Memory B cell (primary cell): Measurements from ENCODE around the gene PAPSS2.

Experiments
- ATAC-seq: fragments of 150-1000 bp; cut with Tn5 transposase; 2 replicates; pipeline ENCODE4 v1.10.0; 2021; ENCODE audit warnings: low read depth, mild to moderate bottlenecking, moderate library complexity
- DNase-seq, 2 donors: peaks; one replicate each; pipeline ENCODE4 v3.0.0; 2022; ENCODE audit warnings: low spot score in 2 of 2
- H3K27ac Mint-ChIP-seq: one replicate; pipeline ENCODE4 v1.8.0; 2022; ENCODE audit warnings: mild to moderate bottlenecking, moderate library complexity, mixed read lengths
- H3K27me3 Mint-ChIP-seq: one replicate; pipeline ENCODE4 v1.8.0; 2022; ENCODE audit warnings: mixed read lengths
- H3K36me3 Mint-ChIP-seq: one replicate; pipeline ENCODE4 v1.8.0; 2022; ENCODE audit warnings: mild to moderate bottlenecking, mixed read lengths
- H3K4me1 Mint-ChIP-seq: one replicate; pipeline ENCODE4 v1.8.0; 2022; ENCODE audit warnings: mixed read lengths
- H3K4me3 Mint-ChIP-seq: one replicate; pipeline ENCODE4 v1.8.0; 2022; ENCODE audit warnings: mild to moderate bottlenecking, moderate library complexity, mixed read lengths
- H3K9me3 Mint-ChIP-seq: one replicate; pipeline ENCODE4 v1.8.0; 2022; ENCODE audit warnings: mixed read lengths

Gene PAPSS2

GRCh38 chr10:87671139-87671815 lies 11.6 kb downstream of the PAPSS2 start:
- Mint-ChIP-seq H3K4me1 (no peaks in the 10 kb centered on the region), H3K27ac (no peak overlapping the region), H3K27me3 (peaks cover 7% of the 10 kb centered on the region), H3K9me3 (no peaks in the 10 kb centered on the region), H3K36me3 (no peaks in the 10 kb centered on the region), H3K4me3 (no peak overlapping the region)
- no peak for DNase-seq
- ATAC-seq: no peak

GRCh38 chr10:87672551-87672950 lies 12.9 kb downstream of the PAPSS2 start:
- no peak for ATAC-seq
- Mint-ChIP-seq H3K27me3 (peaks cover 8% of the 10 kb centered on the region), H3K36me3 (no peaks in the 10 kb centered on the region), H3K4me3 (no peak overlapping the region), H3K4me1 (no peaks in the 10 kb centered on the region), H3K27ac (no peak overlapping the region), H3K9me3 (no peaks in the 10 kb centered on the region)
- DNase-seq: no peak

DNA sequence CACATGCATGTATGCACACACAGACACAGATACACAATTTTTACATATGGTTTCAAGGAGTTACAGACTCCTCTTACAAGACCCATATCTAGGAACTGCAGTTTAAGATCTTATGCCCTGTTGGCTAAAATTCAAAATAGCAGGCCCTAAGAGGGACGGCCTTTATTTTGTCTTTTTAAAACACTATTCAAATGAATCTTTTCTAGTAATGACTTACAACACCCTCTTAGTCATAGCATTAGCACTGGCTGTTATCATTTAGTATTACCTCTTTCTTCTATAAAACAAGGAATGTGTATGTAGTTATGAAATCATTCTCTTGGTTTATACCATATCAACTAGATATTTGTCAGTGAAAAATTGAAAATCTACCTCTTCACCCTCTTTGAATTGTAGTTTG lies 15.3 kb downstream of the PAPSS2 start:
- H3K36me3 Mint-ChIP-seq: no peaks in the 10 kb centered on the region
- DNase-seq: no peak
- no peaks in the 10 kb centered on the region for H3K4me1 Mint-ChIP-seq
- peaks cover 8% of the 10 kb centered on the region for H3K27me3 Mint-ChIP-seq
- no peak overlapping the region for H3K4me3 Mint-ChIP-seq
- no peak overlapping the region for H3K27ac Mint-ChIP-seq
- H3K9me3 Mint-ChIP-seq: peaks cover 6% of the 10 kb centered on the region
- ATAC-seq: no peak

DNA sequence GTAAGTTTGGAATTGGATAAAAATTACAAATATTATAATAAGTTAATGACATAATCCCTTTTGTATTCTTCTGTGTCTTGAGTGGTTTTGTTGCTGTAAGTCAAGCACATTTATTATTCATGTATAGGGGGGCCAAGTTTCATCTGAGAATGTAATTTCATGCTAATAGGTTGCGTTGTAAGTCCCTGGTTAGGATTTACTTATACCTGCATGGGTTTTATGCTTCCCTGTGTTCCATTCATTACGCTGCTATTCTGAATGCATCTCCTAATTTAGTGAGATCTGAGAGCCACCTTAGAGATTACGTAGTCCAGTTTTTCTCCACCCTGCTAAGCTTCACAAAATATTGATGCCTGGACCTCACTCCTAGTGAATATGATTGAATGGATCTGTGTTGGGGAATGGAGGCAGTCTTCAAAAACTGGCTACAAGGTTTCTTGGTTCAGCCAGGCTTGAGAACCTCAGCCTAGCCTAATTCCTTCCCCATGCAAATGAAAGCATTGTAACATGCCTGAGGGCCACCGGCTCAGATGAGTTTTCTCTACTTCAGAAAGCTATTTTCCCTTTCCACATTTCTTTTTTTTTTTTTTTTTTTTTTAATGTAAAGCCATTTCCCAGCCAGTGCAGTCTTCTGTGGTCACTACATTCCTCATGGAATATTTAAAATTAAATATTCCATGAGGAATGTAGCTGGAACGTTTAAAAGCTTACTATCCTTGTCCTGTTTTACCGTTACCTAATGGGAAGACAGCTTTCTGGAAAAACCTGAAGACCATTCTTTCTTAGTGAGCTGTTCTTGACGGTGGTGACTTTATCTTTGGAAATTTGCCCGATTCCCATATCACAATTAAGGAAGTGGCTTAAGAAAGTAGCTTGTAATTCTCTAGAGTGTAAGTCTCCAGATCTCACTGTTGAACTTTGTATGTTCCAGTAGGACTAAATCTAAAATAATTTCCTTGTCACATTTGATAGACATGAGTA lies 16.0 kb downstream of the PAPSS2 start:
- H3K27me3 Mint-ChIP-seq: peaks cover 5% of the 10 kb centered on the region
- ATAC-seq (no peak), DNase-seq (no peak)
- H3K4me1 Mint-ChIP-seq: no peaks in the 10 kb centered on the region
- no peaks in the 10 kb centered on the region for H3K36me3 Mint-ChIP-seq
- peaks cover 6% of the 10 kb centered on the region for H3K9me3 Mint-ChIP-seq
- no peak overlapping the region for H3K27ac Mint-ChIP-seq
- H3K4me3 Mint-ChIP-seq: no peak overlapping the region

GRCh38 chr10:87677595-87677994 lies 17.9 kb downstream of the PAPSS2 start:
- H3K9me3 Mint-ChIP-seq: peaks cover 6% of the 10 kb centered on the region
- H3K27me3 Mint-ChIP-seq: peaks cover 5% of the 10 kb centered on the region

DNA sequence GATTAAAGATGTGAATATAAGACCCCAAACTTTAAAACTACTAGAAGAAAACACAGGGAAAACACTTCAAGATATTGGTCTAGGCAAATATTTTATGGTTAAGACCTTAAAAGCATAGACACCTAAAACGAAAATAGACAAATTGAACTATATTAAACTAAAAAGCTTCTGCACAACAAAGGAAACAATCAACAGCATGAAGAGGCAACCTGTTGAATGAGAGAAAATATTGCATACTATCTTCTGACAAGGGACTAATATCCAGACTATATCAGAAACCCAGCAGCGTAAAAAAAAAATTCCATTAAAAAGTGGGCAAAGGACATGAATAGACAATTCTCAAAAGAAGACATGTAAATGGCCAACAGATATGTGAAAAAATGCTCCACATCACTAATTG lies 18.6 kb downstream of the PAPSS2 start:
- Mint-ChIP-seq H3K9me3 (peaks cover 6% of the 10 kb centered on the region), H3K4me1 (no peaks in the 10 kb centered on the region)

More at GRCh38 chr10:87677595-87677994, 17.9 kb downstream of the PAPSS2 start:
- Mint-ChIP-seq H3K4me3 (no peak overlapping the region), H3K4me1 (no peaks in the 10 kb centered on the region), H3K36me3 (no peaks in the 10 kb centered on the region), H3K27ac (no peak overlapping the region)
- DNase-seq (no peak), ATAC-seq (no peak)

GRCh38 chr10:87683356-87683755 lies 23.7 kb downstream of the PAPSS2 start:
- Mint-ChIP-seq H3K9me3 (peaks cover 4% of the 10 kb centered on the region), H3K27ac (no peak overlapping the region), H3K4me3 (no peak overlapping the region), H3K27me3 (peaks cover 2% of the 10 kb centered on the region), H3K36me3 (no peaks in the 10 kb centered on the region), H3K4me1 (no peaks in the 10 kb centered on the region)
- ATAC-seq: no peak
- DNase-seq: no peak

More for the DNA sequence above, 18.6 kb downstream of the PAPSS2 start:
- DNase-seq (no peak), ATAC-seq (no peak)
- Mint-ChIP-seq H3K4me3 (no peak overlapping the region), H3K27ac (no peak overlapping the region), H3K36me3 (no peaks in the 10 kb centered on the region), H3K27me3 (peaks cover 5% of the 10 kb centered on the region)

DNA sequence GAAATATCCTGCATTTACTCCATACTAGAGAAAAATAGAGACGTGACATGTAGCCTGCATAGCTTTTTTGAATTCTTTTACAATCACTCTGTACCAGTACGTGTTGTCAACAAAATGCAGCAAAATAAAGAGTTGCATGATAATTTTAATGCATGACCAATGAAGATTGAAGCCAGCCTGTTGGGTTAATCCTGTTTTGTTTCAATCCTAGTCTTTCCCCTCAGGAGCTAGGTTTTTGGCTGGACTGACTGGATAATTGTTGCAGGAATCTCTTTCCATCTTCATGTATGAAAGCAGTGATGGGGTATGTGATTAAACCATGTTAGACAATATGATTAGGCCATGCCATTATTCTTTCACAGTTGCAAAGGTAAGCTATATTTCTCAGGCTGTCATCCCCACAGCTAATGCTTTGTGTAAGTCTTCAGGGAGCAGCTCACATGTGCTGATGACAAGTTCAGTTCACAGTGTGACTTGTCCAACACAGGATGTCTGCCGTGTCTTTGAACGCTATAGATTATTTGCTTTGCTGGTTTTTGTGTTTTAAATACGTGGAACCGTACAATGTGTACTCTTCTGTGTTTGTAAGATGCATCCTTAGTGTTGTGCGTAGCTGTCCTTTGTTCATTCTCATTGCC lies 24.4 kb downstream of the PAPSS2 start:
- DNase-seq: no peak
- no peak for ATAC-seq
- Mint-ChIP-seq H3K36me3 (no peaks in the 10 kb centered on the region), H3K27me3 (peaks cover 2% of the 10 kb centered on the region), H3K27ac (no peak overlapping the region), H3K9me3 (peaks cover under 1% of the 10 kb centered on the region), H3K4me3 (no peak overlapping the region), H3K4me1 (no peaks in the 10 kb centered on the region)

DNA sequence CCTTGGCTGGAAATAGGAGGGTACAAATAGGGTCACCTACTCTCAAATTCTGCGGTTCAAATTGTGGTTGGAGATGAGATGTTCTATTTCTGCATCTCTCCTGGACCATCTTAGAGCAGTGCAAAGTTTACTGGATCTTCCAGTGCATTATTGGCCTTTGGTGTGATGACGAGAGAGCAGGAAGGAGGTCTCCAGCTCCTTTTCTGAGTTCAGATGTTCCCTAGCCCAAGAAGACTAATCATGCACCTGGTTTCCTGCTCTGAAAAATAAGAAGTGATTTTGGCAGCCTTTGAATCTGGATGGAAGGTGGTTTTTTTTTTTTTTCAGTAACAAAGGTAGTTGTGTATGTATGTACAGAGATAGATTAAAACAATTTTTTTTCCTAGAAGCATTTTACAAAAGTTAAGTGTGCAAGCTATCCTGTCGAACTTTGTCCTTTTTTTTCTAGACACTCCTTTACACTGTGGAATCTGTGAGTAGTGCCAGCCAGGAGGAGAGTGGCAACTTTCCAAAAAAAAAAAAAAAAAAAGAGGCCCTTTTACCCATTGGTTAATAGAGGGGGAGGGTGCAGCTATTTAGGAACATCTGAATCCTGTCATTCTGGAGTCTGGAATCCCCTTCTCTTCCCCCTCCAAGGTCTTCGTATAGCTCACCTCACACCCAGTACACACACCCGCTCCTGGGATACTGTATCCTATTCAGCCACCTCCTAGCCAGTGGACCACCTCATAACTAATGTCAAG lies 26.3 kb downstream of the PAPSS2 start:
- H3K36me3 Mint-ChIP-seq: no peaks in the 10 kb centered on the region
- peaks cover 2% of the 10 kb centered on the region for H3K27me3 Mint-ChIP-seq
- ATAC-seq: no peak
- no peaks in the 10 kb centered on the region for H3K4me1 Mint-ChIP-seq
- no peak overlapping the region for H3K27ac Mint-ChIP-seq
- H3K4me3 Mint-ChIP-seq: no peak overlapping the region
- no peak for DNase-seq
- no peaks in the 10 kb centered on the region for H3K9me3 Mint-ChIP-seq

DNA sequence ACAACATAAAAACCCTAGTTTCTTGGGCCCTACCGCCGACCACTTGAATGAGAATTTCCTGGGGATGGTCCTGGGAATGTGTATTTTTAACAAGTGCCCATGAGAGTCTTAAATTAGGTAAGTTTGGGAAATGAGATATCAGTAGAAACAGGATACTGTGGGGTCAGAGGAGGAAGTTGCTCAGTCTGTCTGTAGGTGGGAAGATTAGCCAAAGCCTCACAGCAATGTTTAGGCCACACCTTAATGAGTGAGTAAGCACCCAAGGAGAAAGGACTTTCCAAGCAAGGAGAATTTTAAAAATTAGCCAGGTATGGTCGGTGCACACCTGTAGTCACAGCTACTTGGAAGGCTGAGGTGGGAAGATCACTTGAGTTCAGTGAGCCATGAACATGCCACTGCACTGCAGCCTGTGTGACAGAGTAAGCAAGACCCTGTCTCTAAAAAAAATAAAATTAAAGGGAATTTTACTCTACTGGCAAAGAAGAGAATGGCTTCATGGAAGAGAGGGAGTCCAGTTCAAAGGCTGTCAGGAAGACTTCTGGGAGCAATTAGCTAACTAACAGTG lies 31.9 kb downstream of the PAPSS2 start:
- Mint-ChIP-seq H3K36me3 (no peaks in the 10 kb centered on the region), H3K9me3 (no peaks in the 10 kb centered on the region), H3K4me3 (no peak overlapping the region), H3K4me1 (peaks cover 2% of the 10 kb centered on the region), H3K27ac (no peak overlapping the region), H3K27me3 (peaks cover 2% of the 10 kb centered on the region)
- ATAC-seq (no peak), DNase-seq (no peak)

DNA sequence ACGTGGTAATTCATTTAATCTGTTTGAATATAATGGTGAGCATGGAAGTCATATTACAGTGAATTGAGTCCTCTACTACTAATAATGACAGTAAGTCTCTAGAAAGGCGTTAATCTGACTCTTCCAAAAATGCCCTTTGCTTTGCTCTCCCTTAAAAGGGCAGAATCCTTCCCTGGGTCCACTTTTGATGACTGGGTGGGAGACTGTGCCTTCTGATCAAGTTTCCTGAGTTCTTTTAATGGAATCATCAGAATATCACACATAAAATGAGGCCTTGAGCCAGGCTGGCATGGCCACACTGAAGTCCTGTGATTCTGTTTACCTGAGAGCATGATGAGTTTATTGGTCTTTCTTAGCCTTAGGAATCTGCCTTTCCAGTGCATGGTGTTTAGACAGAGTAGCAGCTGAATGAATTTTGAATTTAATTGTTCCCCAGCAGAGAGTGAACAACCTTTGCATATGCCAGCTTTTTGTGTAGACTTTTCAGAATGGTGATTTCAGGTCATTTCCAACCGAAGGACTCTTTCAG lies 33.3 kb downstream of the PAPSS2 start:
- Mint-ChIP-seq H3K36me3 (no peaks in the 10 kb centered on the region), H3K9me3 (no peaks in the 10 kb centered on the region), H3K27me3 (peaks cover 2% of the 10 kb centered on the region), H3K27ac (no peak overlapping the region), H3K4me1 (peaks cover 2% of the 10 kb centered on the region), H3K4me3 (no peak overlapping the region)
- DNase-seq (no peak), ATAC-seq (no peak)

DNA sequence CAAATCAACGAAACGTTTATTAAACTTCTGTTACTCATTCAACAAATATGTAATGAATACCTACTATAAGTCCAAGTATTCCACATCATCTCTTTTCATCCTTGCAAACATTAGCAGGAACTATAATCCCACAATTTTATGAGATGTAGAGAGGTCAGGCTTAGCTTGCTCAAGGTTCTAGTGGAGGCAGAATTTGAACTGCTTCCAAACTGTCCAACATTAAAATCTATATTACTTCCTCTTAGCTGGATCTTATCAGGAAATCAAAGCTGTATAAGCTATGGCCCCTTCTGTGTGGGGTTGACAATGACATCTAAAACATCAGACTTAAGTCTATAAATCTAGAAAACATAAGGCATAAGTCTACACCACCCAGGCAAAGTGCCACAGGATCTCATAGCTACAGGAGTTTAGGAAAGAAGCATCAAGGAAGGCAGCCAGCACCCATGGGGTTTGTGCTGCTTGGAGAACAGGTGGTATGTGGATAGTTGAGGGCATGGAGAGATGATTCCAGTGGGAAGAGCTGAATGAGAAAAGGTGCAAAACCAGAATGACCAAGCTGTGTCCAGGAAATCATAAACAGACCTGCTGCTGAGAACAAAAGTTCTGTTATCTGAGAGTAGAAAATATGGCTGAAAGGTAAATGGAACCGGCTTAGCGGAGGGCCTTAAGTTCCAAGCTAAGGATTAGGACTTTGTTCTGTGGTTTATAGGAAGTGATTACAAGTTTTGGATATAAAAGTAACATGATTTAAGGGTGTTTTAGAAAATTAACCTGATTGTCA lies 34.5 kb downstream of the PAPSS2 start:
- peaks cover 2% of the 10 kb centered on the region for H3K4me1 Mint-ChIP-seq
- no peak for DNase-seq
- no peaks in the 10 kb centered on the region for H3K9me3 Mint-ChIP-seq
- H3K36me3 Mint-ChIP-seq: no peaks in the 10 kb centered on the region
- peaks cover 2% of the 10 kb centered on the region for H3K27me3 Mint-ChIP-seq
- H3K27ac Mint-ChIP-seq: no peak overlapping the region
- no peak for ATAC-seq
- no peak overlapping the region for H3K4me3 Mint-ChIP-seq

- Mint-ChIP-seq H3K27ac (no peak overlapping the region), H3K27me3 (peaks cover 2% of the 10 kb centered on the region), H3K36me3 (no peaks in the 10 kb centered on the region), H3K4me1 (peaks cover 2% of the 10 kb centered on the region), H3K9me3 (no peaks in the 10 kb centered on the region), H3K4me3 (no peak overlapping the region)
- DNase-seq: no peak
- ATAC-seq: no peak
These were observed 35.4 kb downstream of the PAPSS2 start for GRCh38 chr10:87695074-87695473.
